BJ (cell line): Measurements from ENCODE around the gene PRDM5. TPM values are rescaled to one million over a fixed set of nuclear protein-coding genes. Genes with fewer than 3 reads are reported as not detected.

Experiments used
- CTCF ChIA-PET: fragments of 350-600 bp; formaldehyde crosslinking; extraction: SDS; loops from one replicate; lab custom pipeline; 2021; ENCODE audit warnings: antibody characterized with exemption, inconsistent platforms; lab: Yijun Ruan, JAX
- POLR2A ChIA-PET: fragments of 300-600 bp; sonication (Branson Sonifier 250); formaldehyde crosslinking; extraction: SDS; loops from one replicate; lab custom pipeline; 2021; ENCODE audit warnings: antibody characterized with exemption; lab: Charles Lee
- DNase-seq: peaks from one replicate; pipeline ENCODE4 v3.0.0-alpha.2; 2011; ENCODE audit warnings: low read depth
- H3K27me3 ChIP-seq: 2 replicates; pipeline ENCODE4 v1.6.0; 2011; ENCODE audit warnings: low read length; ENCODE audit not compliant: control insufficient read depth, insufficient read depth
- H3K36me3 ChIP-seq: 2 replicates; pipeline ENCODE4 v1.5.1; 2011; ENCODE audit warnings: low read length; ENCODE audit not compliant: control insufficient read depth, insufficient read depth
- H3K4me3 ChIP-seq: 2 replicates; pipeline ENCODE4 v1.5.1; 2011; ENCODE audit warnings: low read depth, mild to moderate bottlenecking, control low read depth, low read length
- CTCF ChIP-seq: IDR thresholded peaks from 2 replicates; pipeline ENCODE4 v1.5.1; 2011; ENCODE audit warnings: low read depth, mild to moderate bottlenecking, control low read depth, inconsistent platforms, low read length, moderate library complexity; ENCODE audit not compliant: insufficient read depth
- polyA plus RNA-seq: library from polyadenylated mRNA; depleted of rRNA; stranded (reverse); fragments of >200 nt; gene quantifications from 2 replicates; pipeline ENCODE4 v1.2.3, GENCODE V29; 2011

Gene PRDM5
- polyA plus RNA-seq, 1 experiment = 5.3 TPM

GRCh38 chr4:120960656-120961267 is 38.2 kb upstream of the PRDM5 start:
- H3K4me3 ChIP-seq = no peak overlapping the region
- POLR2A ChIA-PET = no interaction called here
- CTCF ChIA-PET = interaction anchor here (0.6 to 1.1 kb wide), 2 partner anchors 17 to 19 kb away, joined by 3 to 6 read pairs; no protein-coding TSS in a partner anchor
- TF ChIP-seq CTCF = no peak
- H3K36me3 ChIP-seq = no peaks in the 10 kb centered on the region
- no peaks in the 10 kb centered on the region for H3K27me3 ChIP-seq
- no peak for DNase-seq

DNA sequence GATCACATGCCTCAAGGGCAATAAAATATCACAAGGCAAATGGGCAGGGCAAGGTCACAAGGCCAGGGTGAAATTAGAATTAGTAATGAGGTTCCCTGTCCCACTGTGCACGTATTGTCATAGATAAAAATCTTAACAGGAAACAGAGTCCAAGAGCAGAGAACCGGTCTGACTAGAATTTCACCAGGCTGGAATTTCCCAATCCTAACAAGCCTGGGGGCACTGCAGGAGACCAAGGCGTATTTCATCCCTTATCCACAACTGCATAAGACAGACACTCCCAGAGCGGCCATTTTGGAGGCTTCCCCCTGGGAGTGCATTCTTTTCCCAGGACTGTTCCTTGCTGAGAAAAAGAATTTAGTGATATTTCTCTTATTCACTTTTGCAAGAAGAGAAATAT is 25.9 kb upstream of the PRDM5 start:
- ChIA-PET CTCF (no interaction called here), POLR2A (no interaction called here)
- DNase-seq = no peak
- no peak for TF ChIP-seq CTCF
- Histone ChIP-seq H3K4me3 (no peak overlapping the region), H3K27me3 (no peaks in the 10 kb centered on the region), H3K36me3 (no peaks in the 10 kb centered on the region)

GRCh38 chr4:120942776-120943175 is 20.2 kb upstream of the PRDM5 start:
- no peaks in the 10 kb centered on the region for H3K27me3 ChIP-seq
- no peak overlapping the region for H3K4me3 ChIP-seq
- POLR2A ChIA-PET = no interaction called here
- no peak for TF ChIP-seq CTCF
- CTCF ChIA-PET = interaction anchor here (1.0 kb wide), 1 partner anchor 14 kb away, joined by 4 read pairs; no protein-coding TSS in a partner anchor
- no peak for DNase-seq
- H3K36me3 ChIP-seq = no peaks in the 10 kb centered on the region

DNA sequence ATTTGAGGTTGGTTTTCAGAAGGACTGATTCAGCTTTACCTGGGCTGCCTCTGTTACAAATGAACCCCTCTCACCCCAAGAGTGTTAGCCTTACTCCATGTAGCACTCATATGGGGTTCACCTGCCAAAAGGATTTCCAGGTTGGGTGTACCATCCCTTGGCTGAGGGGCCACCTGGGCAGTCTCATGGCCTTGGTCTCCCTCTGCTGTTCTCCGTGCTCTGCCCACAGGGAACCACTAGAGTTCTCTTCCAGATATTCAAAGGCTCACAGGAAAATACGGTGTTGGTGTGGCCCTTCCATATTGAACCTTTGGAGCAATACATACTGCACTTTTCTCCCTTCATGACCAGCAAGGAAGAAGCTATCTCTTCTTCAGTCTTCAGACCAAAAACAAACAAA is 18.0 kb upstream of the PRDM5 start:
- CTCF ChIA-PET = no interaction called here

GRCh38 chr4:120939693-120940092 is 17.2 kb upstream of the PRDM5 start:
- Histone ChIP-seq H3K36me3 (no peaks in the 10 kb centered on the region), H3K4me3 (no peak overlapping the region), H3K27me3 (no peaks in the 10 kb centered on the region)
- ChIA-PET POLR2A (no interaction called here), CTCF (no interaction called here)
- no peak for TF ChIP-seq CTCF
- no peak for DNase-seq

More for the DNA sequence above, 18.0 kb upstream of the PRDM5 start:
- Histone ChIP-seq H3K4me3 (no peak overlapping the region), H3K36me3 (no peaks in the 10 kb centered on the region), H3K27me3 (no peaks in the 10 kb centered on the region)
- POLR2A ChIA-PET = no interaction called here
- no peak for TF ChIP-seq CTCF
- DNase-seq = no peak
